Psoas muscle (tissue), 8 donors: ENCODE measurements around the gene IQSEC1. TPM values are rescaled to one million over a fixed set of nuclear protein-coding genes. Genes with fewer than 3 reads are reported as not detected.

ENCODE experiments used
- ATAC-seq, 4 donors: fragments of 200-7000 bp; cut with Tn5 transposase; one replicate each; pipeline ENCODE4 v1.9.1; 2020; ENCODE audit warnings: moderate library complexity in 3 of 4, mild to moderate bottlenecking in 2 of 4
- DNase-seq, 2 donors: peaks; one replicate each; pipeline ENCODE4 v3.0.0-alpha.2; 2020
- H3K27ac ChIP-seq: fragments of 200-600 bp; one replicate; pipeline ENCODE4 v1.8.0; 2022
- H3K27me3 ChIP-seq, 3 donors: fragments of 200-600 bp in 1 of 3; one replicate each; pipeline versions ENCODE4 v1.6.1 to v1.8.0; 2013 to 2022; ENCODE audit warnings: low read length in 2 of 3, mild to moderate bottlenecking in 2 of 3, moderate library complexity in 1 of 3; ENCODE audit not compliant: insufficient read depth in 3 of 3
- H3K36me3 ChIP-seq, 2 donors: fragments of 200-600 bp in 1 of 2; one replicate each; pipeline versions ENCODE4 v1.6.1 to v1.8.0; 2013 to 2022; ENCODE audit warnings: low read depth in 1 of 2, mild to moderate bottlenecking in 1 of 2, moderate library complexity in 1 of 2; ENCODE audit not compliant: insufficient read depth in 1 of 2
- H3K4me1 ChIP-seq: fragments of 200-600 bp; one replicate; pipeline ENCODE4 v1.8.0; 2022
- H3K4me3 ChIP-seq: fragments of 200-600 bp; one replicate; pipeline ENCODE4 v1.8.0; 2022; ENCODE audit warnings: mild to moderate bottlenecking
- H3K9me3 ChIP-seq: fragments of 200-600 bp; one replicate; pipeline ENCODE4 v1.8.0; 2022
- WGBS, 3 donors: extraction: QIAGEN DNeasy Blood & Tissue Kit; methylation state at CpG; one replicate each; pipeline versions ENCODE4 v1.1.6 to v1.1.7; 2013; 5-methylcytosine and 5-hydroxymethylcytosine counted together
- intact Hi-C, 2 donors: fragments of 100-400 bp; cut with DNase I; formaldehyde crosslinking; loops; one replicate each; pipeline versions ENCODE4 v1.11.0 to v1.14.2; 2022
- polyA plus RNA-seq, 3 donors: library from polyadenylated mRNA; stranded (reverse); fragments of 200-250 nt; gene quantifications; one replicate each; pipeline ENCODE4 v1.2.3, GENCODE V29; 2013
- total RNA-seq, 4 donors: library from RNA; stranded (reverse); fragmentation: NEBNext Ultra II Directional in 2 of 4; extraction: Animal tissue kit (Norgen Biotek cat#: 25700) in 2 of 4; gene quantifications; one replicate each; pipeline versions ENCODE4 v1.2.1 to v1.2.4, GENCODE V29; 2021 to 2023
- TF ChIP-seq, protein P1 (sequence below): fragments of 200-600 bp; IDR thresholded peaks from one replicate; pipeline ENCODE4 v1.8.0; 2022; ENCODE audit warnings: antibody characterized with exemption
- donor health status: healthy with polysubstance abuse.
- donor health status: DM: no; HTN: no; CAD: no; lungs with moderate emphysema.
- donor health status: Bipolar disorder and iron deficiency.
- donor health status: healthy.
- donor health status: DM: yes; HTN: yes; CAD: no.
- donor health status: DM: no; HTN: no; CAD: no.
- donor health status: DM: no; HTN: no; CAD: no.
- donor health status: DM: yes; HTN: yes; CAD: no.

Gene IQSEC1
- total and polyA plus RNA-seq, 7 donors: 8.6 to 45.4 (median 28.0) TPM

GRCh38 chr3:13093687-13094086 lies 20.5 kb upstream of the IQSEC1 start:
- Histone ChIP-seq H3K27ac (no peak overlapping the region), H3K9me3 (no peaks in the 10 kb centered on the region), H3K27me3 (no peaks in the 10 kb centered on the region), H3K4me1 (no peaks in the 10 kb centered on the region), H3K36me3 (no peaks in the 10 kb centered on the region), H3K4me3 (no peak overlapping the region)
- ATAC-seq (no peak), DNase-seq (no peak)
- intact Hi-C loops: loop anchor here (2.0 to 5.0 kb wide), 6 partner anchors 109 to 554 kb away; no protein-coding TSS in a partner anchor
- TF ChIP-seq, protein P1, sequence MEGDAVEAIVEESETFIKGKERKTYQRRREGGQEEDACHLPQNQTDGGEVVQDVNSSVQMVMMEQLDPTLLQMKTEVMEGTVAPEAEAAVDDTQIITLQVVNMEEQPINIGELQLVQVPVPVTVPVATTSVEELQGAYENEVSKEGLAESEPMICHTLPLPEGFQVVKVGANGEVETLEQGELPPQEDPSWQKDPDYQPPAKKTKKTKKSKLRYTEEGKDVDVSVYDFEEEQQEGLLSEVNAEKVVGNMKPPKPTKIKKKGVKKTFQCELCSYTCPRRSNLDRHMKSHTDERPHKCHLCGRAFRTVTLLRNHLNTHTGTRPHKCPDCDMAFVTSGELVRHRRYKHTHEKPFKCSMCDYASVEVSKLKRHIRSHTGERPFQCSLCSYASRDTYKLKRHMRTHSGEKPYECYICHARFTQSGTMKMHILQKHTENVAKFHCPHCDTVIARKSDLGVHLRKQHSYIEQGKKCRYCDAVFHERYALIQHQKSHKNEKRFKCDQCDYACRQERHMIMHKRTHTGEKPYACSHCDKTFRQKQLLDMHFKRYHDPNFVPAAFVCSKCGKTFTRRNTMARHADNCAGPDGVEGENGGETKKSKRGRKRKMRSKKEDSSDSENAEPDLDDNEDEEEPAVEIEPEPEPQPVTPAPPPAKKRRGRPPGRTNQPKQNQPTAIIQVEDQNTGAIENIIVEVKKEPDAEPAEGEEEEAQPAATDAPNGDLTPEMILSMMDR: no peak
- WGBS, 3 donors: 71 to 76% (median 73%) methylated on average over 10 of the region's 10 CpGs

DNA sequence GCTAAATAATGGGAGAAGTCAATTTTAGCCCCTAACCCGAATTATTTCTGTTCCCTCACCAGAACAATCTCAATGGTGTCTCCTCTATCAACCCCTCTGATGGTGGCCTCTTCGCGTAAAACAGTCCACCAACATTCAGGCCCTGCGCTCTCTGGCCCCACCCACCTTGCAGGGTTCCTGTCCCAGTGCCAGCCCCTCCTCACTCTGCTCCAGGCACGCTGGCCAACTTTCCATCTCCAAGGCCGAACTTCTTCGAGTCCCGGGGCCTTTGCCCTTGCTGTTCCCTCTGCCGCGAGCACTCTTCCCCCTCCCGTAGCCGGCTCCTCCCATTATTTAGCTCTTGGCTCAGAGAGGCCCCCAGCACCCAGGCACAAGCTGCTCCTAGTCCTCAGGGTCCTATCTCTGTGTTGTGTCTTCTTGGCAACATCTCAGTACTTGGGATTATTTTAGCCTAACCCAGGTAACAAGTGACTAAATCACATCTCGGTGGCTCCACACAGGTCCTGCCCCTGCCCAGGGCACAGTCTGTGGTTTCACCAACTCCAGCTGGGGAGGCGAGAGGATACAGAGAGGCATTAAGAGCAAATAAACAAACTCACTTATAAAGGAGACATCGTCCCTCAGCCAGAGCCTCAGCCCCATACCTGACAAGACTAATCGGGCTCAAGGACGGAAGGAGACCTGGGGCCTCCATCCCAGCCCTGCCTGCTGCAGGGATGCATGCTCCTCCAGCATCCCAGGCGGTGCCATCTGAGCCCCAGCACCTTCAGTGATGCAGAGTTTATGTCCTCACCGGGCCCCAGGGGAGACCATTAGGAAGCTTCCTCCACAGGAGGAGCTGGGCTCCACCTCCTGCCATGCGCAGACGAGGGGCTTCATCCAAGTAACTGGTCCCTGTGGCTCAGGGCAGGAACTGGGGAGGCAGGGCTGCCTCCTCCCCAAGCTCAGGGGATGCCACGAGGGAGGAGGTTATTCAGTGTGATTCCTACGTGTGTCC lies 19.7 kb upstream of the IQSEC1 start:
- H3K4me1 ChIP-seq: no peaks in the 10 kb centered on the region
- intact Hi-C loops: loop anchor here (1.0 to 5.0 kb wide), 8 partner anchors 109 to 556 kb away; no protein-coding TSS in a partner anchor
- TF ChIP-seq, protein P1: no peak
- H3K9me3 ChIP-seq: no peaks in the 10 kb centered on the region
- peak overlapping the region; percentile 13 for H3K4me3 ChIP-seq
- DNase-seq (peak; percentile 56 to 73), ATAC-seq (peak; percentile 29 to 64 (median 49))
- 56 to 61% (median 61%) methylated on average over 23 of the region's 23 CpGs for WGBS, 3 donors
- H3K36me3 ChIP-seq: no peaks in the 10 kb centered on the region
- no peak overlapping the region for H3K27ac ChIP-seq
- H3K27me3 ChIP-seq: no peaks in the 10 kb centered on the region

- ATAC-seq: peak; percentile 87 to 94 (median 90)
- 28 to 30% (median 28%) methylated on average over 20 of the region's 20 CpGs for WGBS, 3 donors
- H3K4me3 ChIP-seq: peak overlapping the region; percentile 13
- no peaks in the 10 kb centered on the region for H3K27me3 ChIP-seq
- no peak overlapping the region for H3K27ac ChIP-seq
- peak; percentile 81 to 90 for DNase-seq
- intact Hi-C loops: loop anchor here (1.0 to 5.0 kb wide), 8 partner anchors 110 to 557 kb away; no protein-coding TSS in a partner anchor
- no peaks in the 10 kb centered on the region for H3K4me1 ChIP-seq
- H3K36me3 ChIP-seq: no peaks in the 10 kb centered on the region
- H3K9me3 ChIP-seq: no peaks in the 10 kb centered on the region
- TF ChIP-seq, protein P1: peak; percentile 97
Observed at GRCh38 chr3:13091898-13092611, 18.8 kb upstream of the IQSEC1 start.

DNA sequence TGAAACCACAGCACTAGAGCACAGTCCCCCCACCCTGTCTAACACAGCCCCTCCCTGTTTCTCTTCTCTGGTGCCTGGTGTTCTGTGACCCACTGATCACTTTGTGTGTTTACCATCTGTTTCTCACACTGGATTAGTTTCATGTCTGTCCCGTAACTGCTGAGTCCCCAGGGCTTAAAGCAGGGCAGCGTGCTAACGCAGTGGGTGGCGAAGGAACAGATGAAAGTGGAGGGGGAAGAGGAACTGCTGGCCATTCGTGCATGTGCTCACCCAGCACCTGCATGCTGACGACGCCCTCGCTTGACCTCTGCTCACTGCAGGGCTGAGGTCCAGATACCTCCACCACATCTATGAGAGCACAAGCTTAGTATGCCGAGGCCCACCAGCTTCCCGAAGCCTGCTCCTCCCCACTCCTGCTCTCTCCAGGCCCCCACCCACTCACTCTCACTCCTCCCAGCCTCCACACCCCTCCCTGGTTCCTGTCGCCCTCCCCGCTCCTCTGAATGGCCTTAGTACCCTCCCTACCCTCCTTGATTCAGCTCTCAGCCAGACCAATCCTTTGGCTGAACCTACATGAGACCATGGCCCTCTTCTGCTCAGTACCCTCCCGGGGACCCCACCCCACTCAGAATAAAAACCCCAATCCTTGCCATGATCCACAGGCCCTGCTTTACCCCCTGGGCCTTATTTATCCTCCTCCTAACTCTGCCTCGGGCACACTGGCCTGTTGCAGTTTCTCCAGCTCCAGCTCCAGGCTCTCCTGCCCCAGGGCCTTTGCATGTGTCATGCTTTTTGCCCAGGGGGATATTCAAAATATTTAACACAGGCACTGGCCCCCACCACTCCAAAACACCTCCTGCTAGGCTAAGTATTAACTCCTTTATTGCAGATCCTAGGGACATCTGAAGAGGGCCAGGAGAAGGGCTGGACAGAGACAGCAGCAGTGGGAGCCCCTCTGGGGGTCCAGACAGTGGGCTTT lies 15.1 kb upstream of the IQSEC1 start:
- TF ChIP-seq, protein P1: no peak
- ATAC-seq (no peak), DNase-seq (no peak)
- Histone ChIP-seq H3K27ac (no peak overlapping the region), H3K4me3 (no peak overlapping the region), H3K36me3 (no peaks in the 10 kb centered on the region), H3K4me1 (no peaks in the 10 kb centered on the region), H3K27me3 (no peaks in the 10 kb centered on the region), H3K9me3 (no peaks in the 10 kb centered on the region)
- intact Hi-C loops: no loop called here
- WGBS, 3 donors: 63 to 74% (median 71%) methylated on average over 14 of the region's 14 CpGs
